Measurements from ENCODE around the gene DPH1.

Gene DPH1

DNA sequence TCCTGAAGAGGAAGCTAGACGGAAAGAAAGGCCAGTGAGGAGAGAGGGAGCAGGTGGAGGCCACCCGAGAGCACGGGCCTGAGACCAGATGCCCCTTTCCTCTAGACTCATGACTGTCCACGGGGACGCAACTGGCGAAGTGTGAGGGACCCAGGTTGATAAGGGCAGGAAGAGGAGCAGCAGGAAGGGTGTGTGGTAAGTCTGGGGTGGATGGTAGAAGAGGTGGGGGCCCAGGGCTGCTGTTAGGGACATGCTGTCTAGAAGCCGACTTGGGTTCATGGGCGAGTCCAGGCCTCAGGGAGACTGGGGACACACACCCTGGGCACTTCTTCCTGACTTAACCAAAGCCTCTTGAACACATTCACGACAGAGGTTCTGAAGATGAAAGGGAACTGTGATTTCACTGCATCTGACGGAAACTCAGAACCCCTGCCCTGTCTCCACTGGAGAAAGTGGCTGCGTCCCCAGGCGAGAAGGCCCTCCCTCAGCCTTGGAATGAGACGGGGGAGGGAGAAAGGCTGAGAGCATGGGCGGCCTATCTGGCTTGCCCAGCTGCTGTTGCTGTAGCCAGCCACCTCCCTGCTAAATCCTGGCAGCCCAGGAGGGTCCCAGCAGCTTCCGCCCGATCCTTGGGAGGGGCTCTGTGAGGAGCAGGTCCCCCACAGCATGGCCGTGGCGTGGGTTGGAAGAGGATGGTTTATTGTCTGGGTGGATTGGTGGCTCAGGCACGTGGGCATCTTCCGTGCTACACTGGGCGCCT lies 30.9 kb downstream of the DPH1 start:
- no peak for DNase-seq (ENCODE audit: low read depth in 1 of 2, low spot score in 1 of 2)

DNA sequence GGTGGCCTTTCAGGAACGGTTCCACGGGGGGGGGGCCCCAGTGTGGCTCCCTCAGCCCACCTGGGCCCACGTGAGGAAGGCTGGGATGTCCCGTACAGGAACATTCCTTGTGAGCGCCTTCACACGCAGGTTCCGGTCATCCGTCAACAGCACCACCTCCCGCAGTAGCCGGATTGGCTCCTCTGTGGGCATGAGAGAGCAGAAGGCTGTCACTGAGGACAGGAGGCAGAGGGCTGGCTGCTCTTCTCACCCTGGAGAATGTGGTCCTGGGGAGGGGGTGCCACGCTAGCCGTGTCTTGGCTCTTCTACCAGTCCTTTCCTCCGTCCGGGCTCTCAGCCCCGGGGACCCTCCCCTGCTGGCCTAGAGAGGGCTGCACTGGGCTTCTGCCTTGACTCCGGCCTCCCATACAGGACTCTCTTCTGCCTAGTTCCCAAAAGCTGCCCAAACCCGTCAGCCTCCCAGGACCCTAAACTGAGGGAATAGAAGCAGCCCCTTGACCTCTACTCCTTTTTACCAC lies 31.5 kb downstream of the DPH1 start:
- no peak for DNase-seq (ENCODE audit: low read depth in 1 of 2, low spot score in 1 of 2)

DNA sequence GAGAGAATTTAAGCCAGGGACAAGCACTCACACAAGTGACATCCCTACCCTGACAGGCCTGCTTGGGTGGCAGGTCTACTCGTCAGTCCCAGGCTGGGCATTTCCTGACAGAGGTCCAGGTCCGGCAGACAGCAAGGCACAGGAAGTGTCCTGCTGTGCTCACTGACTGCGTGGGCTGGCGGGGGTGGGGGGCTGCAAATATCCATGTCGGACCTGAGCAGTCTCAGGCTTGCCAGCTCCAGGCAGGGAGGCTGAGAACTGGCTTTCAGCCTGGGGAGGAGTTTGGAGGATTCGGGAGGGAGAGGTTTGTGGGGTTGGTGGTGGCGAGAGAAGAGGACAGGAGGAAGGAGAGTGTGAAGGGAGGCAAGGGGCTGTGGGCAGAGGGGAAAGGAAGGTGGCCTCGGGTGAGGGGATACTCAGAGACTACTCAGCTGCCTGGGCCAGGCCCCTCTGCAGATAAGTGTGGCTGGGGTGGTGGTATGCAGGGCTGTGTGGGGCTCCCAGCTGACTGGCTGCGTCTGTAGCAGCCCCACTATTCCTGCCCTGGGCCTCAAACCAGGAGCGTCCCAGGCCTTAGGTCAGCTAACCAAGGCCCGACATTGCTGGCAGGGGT lies 32.7 kb downstream of the DPH1 start:
- DNase-seq (ENCODE audit: low read depth in 1 of 2, low spot score in 1 of 2), result no peak

DNA sequence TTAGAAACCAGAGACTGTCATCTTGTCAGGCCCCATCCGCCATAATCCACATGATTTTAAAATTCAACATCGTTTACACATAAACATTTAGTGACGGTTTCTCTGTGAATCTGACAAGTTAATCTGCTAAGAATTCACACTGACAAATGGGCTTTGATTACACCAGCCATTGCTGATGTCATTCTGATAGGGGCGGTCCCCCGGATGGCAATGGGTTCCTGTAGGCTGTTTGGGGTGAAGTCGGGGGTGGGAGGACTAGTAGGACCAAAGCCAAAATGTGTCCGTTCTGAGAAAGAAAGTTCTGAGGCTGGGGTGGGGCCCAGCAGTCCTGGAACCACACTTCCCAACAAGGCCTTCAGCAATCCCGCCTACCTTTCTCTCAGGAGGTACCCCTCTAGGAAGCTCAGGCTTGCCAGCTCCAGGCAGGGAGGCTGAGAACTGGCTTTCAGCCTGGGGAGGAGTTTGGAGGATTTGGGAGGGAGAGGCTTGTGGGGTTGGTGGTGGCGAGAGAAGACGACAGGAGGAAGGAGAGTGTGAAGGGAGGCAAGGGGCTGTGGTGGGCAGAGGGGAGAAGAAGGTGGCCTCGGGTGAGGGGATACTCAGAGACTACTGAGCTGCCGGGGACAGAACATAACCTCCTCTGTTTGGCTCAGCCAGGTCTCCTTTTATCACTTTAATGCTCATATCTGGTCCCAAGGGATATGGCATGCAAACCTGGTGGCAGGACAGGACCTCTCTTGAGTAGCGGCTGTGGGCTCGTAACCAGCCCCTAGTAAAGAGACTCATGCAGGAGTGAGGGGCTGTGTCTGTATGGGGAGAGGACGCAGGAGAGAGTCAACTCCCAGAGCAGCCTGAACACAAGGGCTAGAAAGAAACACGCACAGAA lies 33.6 kb downstream of the DPH1 start:
- DNase-seq (ENCODE audit: low read depth in 1 of 2, low spot score in 1 of 2), result no peak

DNA sequence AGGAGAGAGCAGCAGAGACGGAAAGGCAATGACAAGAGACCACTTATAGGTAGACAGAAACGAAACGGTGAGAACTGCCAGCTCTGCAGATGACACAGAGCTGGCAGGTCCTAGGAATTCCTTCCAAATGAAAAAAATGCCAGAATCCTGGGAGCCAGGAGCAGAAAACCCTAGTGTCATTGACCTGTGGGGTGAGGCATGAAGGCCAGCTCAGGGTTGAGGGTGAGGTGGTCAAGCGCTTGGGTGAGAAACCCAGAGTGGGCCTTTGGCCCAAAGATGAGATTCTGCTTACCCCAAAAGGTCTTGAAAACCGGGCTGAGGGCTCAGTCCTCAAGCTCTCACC lies 34.2 kb downstream of the DPH1 start:
- DNase-seq (ENCODE audit: low read depth in 1 of 2, low spot score in 1 of 2), result no peak

DNA sequence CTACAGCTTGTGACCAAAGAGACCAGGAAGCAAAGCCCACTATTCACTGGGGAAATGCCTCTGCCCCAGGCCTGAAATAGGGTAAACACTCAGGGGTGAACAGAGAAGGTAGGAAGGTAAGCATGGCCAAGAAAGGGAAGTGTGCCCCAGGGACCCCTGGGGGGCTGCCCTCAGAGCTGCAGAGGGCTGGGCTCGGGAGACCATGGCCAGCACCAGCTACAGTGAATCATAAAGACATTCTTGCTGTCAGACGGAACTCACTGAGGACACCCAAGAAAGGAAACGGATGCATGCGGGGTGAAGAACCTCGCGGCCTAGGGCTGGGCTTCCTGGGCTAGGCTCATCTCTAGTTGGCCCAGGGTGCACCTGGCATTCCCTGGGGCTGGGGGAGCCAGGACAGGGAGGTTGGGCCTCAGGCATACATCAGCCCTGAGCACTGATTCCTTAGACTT lies 34.6 kb downstream of the DPH1 start:
- no peak for DNase-seq (ENCODE audit: low read depth in 1 of 2, low spot score in 1 of 2)

DNA sequence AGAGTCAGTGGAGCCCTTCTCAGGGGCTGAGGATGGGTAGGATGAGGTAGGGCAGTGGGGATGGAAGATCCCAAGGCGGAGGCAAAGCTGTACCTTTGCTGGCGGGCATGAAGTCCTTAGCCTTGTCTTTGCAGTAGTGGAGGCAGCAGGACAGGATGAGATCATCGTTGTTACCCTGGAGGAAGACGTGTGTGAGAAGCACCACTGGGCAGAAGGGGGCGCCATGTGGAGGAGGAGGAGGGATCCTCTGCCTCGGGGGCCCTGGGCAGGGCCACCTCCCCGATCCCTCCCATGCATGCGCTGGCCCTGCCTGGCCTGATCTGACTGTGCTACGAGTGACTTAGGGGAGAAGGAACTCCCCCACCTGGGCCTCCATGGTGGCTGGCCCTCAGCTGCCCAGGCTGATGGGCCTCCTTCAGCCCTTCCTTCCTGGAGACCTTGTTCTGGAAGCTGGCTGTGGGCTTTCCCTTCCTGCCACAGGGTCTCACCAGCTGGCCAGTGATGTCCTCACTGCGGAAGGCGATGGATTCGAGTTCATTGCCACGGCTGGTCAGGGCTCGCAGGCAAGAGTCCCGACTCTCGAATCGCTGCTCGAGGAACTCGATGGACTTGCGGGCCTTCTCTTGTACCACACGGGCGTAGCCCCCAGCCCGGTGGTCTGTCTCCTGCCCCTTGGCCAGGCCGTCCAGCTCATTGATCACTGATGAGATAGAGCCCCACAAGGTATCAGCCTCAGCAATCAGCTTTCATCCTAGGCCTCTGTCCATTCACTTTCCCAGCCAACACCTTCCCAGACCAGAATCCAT lies 35.2 kb downstream of the DPH1 start:
- peak in 1 of 2 donors; percentile 50 for DNase-seq (ENCODE audit: low read depth in 1 of 2, low spot score in 1 of 2)

DNA sequence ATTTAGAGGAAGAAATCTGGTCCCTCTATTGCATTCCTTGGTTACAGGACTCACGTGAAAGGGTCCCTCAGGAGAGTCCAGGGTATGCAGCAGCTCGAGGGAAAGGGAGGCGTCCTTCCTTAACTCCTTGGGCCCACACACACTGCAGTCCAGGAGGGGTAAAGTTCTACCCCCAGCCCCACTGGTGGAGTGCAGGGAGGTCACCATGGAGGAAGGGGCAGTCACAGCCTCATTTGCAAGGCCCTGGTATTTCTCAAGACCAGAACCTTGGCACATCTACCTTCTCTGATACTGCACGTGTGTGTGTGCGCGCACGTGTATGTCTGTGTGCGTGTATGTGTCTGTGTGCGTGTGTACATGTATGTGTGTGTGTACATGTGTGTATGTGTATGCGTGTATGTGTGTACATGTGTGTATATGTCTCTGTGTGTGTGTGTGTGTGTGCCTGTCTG lies 36.0 kb downstream of the DPH1 start:
- no peak for DNase-seq (ENCODE audit: low read depth in 1 of 2, low spot score in 1 of 2)

DNA sequence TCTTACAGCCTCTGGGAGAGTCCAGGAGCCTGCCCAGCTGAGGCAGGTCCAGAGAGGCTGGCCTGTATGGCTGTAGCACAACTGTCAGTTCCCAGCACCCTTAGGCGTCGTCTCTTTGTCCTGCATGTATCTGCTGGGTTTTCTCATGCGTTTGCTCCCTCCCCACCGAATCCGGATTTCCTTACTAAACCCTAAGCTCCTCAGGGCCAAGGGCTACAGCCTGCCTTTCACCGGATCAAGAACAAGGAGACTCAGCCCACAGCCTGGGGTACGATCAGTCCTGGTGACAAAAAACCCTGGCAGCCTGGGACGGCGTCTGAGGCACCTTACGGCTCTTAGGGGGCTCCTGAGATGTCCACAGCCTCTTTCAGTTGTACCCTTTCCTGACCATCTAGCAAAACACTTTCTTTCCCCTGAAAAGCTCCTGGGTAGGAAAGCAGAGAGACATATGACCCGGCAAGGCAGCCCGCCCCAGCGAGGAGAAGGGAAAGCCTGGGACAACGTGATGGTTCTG lies 37.2 kb downstream of the DPH1 start:
- no peak for DNase-seq (ENCODE audit: low read depth in 1 of 2, low spot score in 1 of 2)

DNA sequence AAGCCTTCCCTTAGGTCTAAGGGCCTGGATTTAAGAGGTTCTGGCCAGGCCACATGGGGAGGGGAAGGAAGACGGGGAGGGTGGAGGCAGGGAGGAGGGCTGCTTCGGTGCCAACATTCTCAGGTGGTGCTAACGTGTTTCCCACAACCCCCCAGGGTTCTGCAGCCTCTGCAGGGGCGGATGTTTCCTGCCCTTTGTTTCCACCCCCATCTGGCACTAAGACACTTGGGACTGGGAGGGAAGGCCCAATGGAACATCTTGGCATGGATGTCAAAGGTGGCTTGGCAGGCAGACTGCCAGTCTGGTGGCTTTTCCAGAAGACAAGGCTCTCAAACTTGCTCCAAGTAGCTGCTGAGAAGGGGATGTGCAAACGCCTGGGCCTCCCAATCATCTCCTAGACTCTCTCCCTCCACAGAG lies 37.7 kb downstream of the DPH1 start:
- DNase-seq (ENCODE audit: low read depth in 1 of 2, low spot score in 1 of 2), result no peak

DNA sequence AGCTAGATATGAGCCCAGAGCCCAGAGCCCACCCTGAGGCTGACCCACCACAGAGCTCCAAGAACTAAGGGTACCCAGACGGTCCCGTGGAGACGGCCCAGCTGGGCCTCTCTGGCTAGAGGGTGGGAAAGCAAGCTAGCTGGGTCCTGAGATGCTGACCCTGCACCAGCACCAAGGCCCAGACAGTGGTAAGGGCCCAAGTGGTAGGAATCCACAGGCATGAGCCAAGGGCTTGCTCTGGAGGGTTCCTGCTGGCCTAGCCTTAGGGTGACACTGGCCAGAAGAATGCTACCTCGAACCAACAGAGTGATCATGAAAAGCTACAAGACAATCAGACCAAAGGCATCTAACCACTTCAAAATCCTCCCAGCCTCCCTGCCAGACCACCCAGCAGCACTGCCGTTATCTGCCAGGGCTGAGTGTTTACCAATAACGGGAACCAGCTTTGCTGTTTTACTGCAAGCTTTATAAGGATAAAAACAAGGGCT lies 38.1 kb downstream of the DPH1 start:
- no peak for DNase-seq (ENCODE audit: low read depth in 1 of 2, low spot score in 1 of 2)

DNA sequence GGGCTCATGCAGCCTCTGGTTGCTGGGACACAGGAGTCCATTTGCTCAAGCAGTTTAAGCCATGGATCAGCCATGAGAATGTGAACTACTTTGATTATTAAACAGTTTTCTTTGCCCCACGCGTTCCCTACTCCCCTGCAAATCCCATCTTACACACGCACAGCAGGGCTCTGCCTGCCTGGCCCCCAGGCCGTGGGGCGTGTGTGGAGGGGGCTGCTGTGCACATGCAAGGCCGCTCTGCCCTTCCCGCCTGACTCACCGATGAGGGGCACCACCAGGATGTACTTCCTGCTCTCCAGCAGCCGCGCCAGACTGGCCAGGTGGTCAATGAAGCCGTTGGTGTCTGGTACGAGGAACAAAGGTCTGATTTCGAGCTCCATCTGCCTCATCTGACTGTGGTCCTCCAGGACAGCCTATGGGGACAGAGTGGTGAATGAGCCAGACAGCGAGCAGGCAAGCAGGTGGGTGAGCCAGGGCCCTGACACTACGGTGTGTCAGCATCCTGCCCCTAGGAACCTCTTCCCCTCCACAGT lies 38.6 kb downstream of the DPH1 start:
- no peak for DNase-seq (ENCODE audit: low read depth in 1 of 2, low spot score in 1 of 2)

DNA sequence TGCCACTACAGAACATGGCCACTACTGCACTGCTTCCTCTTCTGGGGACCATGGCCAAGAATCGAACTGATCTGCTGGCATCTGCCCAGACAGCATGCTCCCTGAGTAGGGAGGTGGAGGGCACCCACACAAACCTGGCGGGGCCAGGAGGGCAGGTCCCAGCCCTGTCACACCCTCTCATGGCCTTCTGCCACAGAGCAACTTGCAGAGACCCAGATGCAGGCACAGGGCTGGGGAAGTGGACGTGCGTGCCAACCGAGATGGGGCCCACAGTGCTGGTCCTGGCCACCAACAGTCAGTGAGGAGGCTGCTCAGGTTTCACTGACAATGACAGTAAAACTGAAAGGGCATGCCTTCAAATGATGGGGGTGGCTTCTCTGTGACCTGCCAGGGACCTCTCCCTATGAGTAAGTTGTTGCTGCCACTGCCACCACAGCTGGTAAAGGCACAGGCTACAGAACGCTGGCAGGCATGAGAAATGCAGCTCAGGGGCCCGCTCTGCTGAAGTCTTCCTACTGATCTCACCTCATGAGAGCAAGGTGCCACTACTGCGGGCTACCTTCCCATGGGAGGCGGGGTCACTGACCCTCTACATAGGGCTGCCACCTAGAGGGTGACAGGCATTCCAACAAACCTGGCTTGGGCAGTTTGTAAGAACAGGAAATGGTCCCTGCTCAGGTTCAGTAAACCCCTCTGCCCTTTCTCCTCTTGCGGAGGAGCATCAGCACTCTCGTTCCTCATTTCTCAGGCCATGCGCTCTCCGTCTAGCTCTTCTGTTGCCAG lies 40.5 kb downstream of the DPH1 start:
- DNase-seq (ENCODE audit: low read depth in 1 of 2, low spot score in 1 of 2), result no peak

DNA sequence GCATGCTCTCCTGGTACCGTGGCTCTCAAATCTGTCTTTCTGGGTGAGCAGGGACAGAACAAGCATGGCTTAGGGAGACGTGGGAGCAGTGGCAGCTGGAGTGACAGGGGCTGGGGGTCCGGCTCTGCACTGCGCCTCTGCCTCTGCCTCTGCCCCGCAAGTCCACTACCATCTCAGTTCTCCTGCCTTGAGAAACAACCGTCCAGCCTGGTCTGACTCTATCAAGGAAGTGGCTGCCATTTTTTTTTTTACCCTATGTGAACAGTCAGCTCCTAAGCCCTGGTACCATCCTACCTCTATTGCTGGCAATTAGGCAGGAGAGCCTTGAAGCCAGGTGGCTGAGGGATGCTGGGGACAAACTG lies 41.1 kb downstream of the DPH1 start:
- no peak for DNase-seq (ENCODE audit: low read depth in 1 of 2, low spot score in 1 of 2)

DNA sequence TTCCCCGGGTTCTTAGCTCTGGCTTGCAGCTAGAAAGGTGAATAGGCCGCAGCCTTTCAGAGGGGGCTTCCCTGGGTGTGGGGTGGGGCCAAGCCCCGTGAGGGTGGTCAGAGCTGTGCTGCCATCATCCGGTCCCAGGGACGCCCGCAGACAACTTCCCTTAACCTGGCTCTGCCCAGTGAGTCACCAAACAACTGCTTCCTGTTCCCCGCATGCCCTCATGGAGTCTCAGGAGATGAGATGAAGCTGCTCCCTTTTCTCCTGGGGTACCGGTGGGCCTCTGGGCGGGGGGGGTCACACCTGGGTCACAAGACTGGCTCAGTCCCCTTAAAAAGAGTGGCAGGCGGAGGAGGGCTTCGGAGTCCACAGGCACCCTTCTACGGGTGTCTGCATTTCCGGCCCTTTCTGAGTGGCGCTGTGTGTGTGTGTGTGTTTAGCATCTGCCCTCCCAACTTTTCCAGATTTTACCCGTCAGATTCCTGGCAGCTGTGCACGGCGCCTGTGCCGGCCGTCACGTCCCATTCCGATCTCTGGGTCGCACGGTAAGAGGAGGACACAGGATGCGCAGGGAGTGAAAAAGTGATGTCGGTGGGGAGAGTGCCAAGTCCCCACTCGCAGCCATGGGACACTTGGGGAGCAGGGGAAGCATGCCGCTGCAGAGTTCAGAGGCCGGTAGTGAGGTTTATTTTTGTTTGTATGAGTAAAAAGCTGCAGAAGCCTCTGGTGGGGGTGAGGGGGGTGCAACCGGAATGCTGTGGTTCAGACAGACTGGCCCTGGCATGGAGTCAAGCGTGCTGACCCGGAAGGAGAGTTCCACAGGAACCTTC lies 41.7 kb downstream of the DPH1 start:
- DNase-seq (ENCODE audit: low read depth in 1 of 2, low spot score in 1 of 2), result no peak

DNA sequence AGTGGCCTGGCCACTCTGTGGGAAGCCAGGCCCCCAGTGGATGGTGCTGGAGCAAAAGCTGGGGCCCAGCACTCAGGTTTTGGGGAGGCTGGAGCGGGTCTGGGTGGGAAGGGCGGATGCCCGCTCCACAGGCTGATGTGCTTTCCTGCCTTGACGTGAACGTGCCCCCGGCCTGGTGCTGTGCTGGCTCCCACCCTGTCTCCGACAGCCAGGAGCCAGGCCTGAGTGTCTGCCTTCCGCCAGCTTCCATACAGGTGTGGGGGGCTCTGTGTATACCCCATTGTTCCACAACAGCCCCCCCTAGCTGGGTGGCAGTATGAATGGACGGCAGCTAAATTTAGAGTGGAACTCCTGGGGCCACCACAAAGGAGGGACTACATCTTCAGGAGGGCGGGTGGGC lies 45.0 kb downstream of the DPH1 start:
- DNase-seq (ENCODE audit: low read depth in 1 of 2, low spot score in 1 of 2), result no peak

DNA sequence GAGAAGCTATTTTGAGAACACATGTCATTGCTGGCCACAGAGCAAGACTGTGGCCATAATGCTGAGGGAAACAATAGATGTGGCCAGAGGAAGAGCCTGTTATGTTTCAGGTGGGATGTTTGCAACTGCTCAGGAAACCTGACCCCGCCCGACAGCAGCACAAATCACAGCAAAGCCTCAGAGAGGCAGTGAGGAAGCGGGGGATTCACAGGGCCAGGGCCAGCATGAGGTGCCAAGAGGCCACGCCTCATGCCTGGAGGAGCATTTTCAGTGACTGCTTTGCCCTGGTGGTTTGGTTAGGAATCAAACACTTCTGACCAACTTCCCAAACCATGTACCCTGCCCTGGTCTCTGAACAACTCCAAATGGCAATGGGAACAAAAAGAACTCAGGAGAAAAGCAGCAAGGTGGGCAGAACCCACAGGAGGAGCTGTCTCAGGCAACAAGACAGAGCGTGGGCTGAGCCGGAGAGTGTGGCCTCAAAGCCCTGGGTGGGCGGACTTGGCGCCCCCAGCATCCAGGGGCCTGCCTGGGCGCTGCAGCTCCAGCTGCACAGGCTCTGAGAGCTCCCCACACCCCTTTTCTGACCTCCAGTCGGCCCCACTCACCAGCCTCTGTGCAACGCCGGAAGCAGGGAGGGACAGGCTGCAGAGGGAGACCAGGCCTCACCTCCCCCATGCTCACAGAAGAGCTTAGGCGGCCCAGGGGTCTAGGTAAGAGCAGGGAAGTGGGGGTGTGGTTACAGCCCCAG lies 45.6 kb downstream of the DPH1 start:
- DNase-seq (ENCODE audit: low read depth in 1 of 2, low spot score in 1 of 2), result no peak
